ENCODE measurements around the gene SYNE2.
"Not testable (repeated sequence)": the region's sequence is repeated elsewhere in the genome, so short reads cannot be mapped to it uniquely, and the experiment has no call there.

SYNE2 gene

GRCh38 chr14:63869940-63870752, 17.3 kb downstream of the SYNE2 start:
- DNase-seq (ENCODE audit: low read depth): not testable (repeated sequence)

- not testable (repeated sequence) for DNase-seq (ENCODE audit: low read depth)
These were observed 17.9 kb downstream of the SYNE2 start for GRCh38 chr14:63870753-63871037.

GRCh38 chr14:63874223-63874622, 21.4 kb downstream of the SYNE2 start:
- DNase-seq (ENCODE audit: low read depth): no peak

DNA sequence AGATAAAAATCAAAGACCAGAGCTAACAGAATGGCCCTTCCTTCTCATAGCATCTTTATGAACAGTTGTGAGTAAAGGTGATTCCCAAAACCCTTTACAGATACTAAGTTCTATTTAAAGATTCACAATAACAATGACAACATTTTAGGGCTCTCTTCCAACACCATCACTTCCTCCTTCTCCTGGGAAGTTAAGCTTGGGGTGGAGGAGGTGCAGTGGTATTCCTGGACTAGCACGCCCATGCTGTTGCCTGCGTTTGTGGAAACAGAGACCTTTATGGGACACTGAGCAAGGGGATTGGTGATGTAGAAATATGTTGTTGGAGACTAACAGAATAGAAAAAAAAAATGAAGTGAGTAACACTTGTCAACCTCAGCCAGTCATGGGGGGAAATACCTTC, 22.5 kb downstream of the SYNE2 start:
- peak; percentile 74 for DNase-seq (ENCODE audit: low read depth)

DNA sequence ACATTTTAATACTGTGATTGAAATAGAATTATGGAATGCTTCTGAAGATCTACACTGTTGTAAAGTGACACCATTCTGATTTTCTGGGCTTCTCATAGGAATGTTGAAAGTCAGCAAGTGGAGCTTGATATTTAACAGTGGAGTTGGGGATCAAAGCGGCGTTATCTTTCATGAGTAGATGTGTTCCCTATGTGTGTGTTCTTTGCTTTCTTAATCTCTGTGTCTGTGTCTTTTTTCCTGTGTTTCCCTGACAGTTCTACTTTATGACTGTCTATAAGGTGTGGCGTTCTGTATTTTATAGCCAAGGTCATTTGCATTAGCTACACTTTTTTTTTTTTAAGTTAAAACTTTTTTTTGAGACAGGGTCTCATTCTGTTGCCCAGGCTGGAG, 24.7 kb downstream of the SYNE2 start:
- DNase-seq (ENCODE audit: low read depth): peak; percentile 27

DNA sequence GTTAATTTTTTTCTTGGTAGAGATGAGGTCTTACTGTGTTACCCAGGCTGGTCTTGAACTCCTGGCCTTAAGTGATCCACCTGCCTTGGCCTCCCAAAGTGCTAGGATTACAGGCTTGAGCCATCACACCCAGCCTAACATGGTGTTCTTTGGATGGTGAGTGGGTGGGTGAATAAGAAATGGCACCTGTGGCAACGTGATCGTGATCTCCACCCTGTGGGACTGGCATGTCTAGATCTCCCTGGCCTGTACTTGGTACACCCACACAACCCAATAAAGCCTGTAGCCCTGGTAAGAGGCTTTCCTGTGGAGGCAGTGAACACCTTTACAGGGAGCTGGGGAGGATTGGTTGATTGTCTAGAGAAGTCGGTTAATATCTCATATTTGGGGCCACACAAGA, 25.2 kb downstream of the SYNE2 start:
- DNase-seq (ENCODE audit: low read depth): no peak

DNA sequence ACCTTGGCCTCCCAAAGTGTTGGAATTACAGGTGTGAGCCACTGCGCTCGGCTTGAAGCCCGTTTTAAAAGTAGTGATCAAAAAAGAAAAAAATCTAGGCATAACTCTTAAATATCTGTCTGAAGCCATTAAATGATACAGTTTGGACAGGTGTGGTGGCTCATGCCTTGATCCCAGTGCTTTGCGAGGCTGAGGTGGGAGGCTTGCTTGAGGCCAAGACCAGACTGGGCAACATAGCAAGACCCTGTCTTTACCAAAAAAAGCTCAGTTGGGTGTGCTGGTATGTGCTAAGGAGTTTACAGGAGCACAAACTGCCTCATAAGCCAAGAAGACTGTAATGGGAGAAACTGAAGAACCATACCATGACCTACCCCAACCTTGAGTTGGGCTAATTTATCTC, 26.0 kb downstream of the SYNE2 start:
- no peak for DNase-seq (ENCODE audit: low read depth)

- no peak for DNase-seq (ENCODE audit: low read depth)
These were observed 29.1 kb downstream of the SYNE2 start for GRCh38 chr14:63881926-63882325.

GRCh38 chr14:63887899-63888298, 35.1 kb downstream of the SYNE2 start:
- no peak for DNase-seq (ENCODE audit: low read depth)

GRCh38 chr14:63890553-63890952, 37.7 kb downstream of the SYNE2 start:
- DNase-seq (ENCODE audit: low read depth): no peak

DNA sequence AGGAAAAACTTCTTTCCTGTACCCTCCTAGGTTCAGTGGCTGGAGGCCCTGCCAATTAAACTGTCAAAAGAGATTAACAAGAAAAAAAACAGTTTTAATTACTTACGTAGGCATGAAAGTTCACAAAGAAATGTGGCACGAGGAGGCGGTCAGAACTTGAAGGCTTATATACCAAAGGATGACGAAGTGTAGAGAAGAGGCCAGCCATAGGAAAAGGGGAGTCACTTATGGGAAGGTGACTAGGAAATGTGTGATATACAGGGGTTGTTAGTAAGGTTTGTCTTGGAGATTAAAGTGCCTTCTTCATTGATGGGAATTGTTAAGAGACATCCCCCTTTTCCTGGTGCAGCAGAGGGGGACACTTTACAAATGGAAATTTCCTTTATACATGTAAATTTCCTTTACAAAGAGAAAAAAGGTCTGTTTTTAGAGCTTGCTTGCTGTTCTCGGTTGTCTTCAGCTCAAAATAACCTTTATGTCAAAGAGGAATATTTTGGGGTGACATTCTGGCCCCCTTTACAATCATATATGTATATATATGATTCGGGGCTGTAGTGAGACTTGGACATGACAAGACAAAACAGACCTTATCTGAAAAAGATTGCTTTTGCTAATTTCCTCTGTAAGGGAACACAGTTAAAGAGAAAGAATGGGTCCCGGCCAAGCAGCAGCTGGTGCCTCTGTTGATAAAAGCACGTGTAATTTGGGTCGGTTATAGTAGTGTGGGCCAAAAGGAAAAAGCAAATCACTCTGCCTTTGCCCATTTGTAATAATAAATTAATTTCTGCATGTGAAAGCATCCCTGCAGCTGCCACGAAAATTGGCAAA, 38.6 kb downstream of the SYNE2 start:
- DNase-seq (ENCODE audit: low read depth): no peak

DNA sequence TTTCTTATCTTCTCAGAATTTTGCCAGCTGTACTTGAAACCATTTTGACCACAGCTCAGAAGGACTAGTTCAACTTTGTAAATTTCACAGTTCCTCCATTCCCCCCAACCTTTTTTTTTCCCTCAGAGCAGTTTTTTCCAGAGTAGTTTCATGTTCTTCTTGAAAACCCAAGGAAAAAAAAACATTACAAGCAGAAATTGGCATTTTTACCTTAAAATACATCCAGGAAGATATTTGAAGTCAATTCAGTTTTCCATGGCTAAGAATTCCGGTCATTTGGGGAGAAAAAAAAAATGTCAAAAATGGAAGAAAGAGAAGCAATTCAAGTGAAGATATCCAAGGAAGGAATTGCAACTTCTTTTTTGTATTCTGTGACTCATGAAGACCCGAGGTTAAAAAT, 39.5 kb downstream of the SYNE2 start:
- no peak for DNase-seq (ENCODE audit: low read depth)

DNA sequence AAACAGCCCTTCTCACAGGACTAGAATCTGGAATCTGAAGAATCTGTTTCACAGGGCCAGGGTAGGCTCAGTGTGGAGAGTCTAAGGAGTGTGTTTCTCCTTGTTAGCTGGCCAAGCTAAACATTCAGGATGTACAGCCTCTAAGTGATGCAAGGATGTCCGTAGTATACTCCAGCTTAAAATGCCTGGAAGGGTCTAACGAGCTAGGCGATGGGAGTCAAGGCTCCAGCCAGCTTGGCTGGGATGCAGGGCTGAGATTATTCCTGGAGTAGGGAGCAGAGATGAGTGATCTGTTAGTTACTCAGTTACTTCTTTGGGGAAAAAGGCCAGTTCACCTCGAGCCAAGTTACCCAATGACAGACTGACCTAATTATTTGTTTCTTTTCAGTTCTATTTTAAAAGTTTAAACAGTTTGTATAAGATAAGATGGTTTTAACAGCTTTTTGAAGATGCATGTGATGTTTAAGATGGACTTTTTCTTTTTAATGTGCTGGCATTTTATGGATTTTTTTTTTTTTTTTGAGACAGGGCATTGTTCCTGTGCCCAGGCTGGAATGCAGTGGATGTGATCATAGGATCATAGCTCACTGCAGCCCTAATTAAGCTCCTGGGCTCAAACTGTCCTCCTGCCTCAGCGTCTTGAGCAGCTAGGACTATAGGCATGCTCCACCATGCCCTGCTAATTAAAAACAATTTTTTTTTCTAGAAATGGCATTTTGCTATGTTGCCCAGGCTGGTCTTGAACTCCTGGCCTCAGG, 41.1 kb downstream of the SYNE2 start:
- peak; percentile 93 for DNase-seq (ENCODE audit: low read depth)

GRCh38 chr14:63895510-63895909, 42.7 kb downstream of the SYNE2 start:
- no peak for DNase-seq (ENCODE audit: low read depth)

GRCh38 chr14:63896278-63896720, 43.5 kb downstream of the SYNE2 start:
- DNase-seq (ENCODE audit: low read depth): peak; percentile 91

GRCh38 chr14:63897721-63898163, 44.9 kb downstream of the SYNE2 start:
- DNase-seq (ENCODE audit: low read depth): peak; percentile 26

DNA sequence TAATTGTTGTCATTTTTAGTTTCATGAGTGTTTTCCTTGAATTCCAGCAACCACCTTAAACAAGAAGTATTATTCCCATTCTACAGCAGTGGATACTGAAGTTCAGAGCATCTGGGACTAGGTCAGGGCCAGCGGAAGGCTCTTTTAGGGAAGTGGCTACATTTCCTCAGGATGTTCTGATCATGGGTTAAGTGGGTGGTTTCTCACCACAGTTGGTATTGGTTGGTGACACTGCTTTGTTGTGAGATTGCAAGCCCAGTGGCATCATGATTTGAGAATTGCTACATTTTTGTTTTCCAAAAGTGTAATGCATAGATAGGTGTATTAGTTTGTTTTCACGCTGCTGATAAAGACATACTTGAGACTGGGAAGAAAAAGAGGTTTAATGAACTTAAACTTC, 47.1 kb downstream of the SYNE2 start:
- no peak for DNase-seq (ENCODE audit: low read depth)

- DNase-seq (ENCODE audit: low read depth): peak; percentile 87
These were observed 48.8 kb downstream of the SYNE2 start for GRCh38 chr14:63901434-63902085.

DNA sequence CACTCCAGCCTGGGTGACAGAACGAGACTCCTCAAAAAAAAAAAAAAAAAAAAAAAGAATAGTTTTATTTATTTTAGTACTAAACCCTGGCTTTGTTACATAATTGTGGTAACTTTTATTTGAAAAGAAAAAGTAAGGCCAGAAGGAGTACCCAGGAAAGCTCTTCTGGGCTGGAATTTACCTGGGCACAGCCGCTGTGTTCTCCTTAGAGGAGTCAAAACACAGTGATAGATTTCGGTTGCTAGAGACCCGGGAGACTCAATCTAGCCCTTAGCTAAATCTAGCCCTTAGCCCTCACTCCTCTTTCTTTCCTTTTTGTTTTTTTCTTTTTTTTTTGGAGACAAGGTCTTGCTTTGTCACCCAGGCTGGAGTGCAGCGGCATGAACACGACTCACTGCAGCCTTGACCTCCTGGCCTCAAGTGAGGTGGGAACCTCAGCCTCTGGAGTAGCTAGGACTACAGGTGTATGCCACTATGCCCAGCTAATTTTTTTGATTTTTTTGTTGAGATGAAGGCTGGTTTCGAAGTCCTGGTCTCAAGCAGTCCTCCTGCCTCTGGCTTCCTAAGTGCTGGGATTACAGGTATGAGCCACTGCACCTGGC, 49.7 kb downstream of the SYNE2 start:
- no peak for DNase-seq (ENCODE audit: low read depth)

DNA sequence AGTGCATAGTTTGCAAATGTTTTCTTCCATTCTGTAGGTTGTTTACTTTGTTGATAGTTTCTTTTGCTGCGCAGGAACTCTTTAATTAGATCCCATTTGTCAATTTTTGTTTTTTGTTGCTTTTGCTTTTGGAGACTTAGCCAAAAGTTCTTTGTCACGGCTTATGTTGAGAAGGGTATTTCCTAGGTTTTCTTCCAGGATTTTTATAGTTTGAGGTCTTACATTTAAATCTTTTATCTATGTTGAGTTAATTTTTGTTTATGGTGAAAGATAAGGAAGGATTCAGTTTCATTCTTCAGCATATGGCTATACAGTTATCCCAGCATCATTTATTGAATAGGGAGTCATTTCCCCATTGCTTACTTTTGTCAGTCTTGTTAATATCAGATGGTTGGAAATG, 51.9 kb downstream of the SYNE2 start:
- no peak for DNase-seq (ENCODE audit: low read depth)

GRCh38 chr14:63905370-63905769, 52.6 kb downstream of the SYNE2 start:
- peak; percentile 55 for DNase-seq (ENCODE audit: low read depth)
